Measurements from ENCODE around the gene SMCP.

The SMCP gene

DNA sequence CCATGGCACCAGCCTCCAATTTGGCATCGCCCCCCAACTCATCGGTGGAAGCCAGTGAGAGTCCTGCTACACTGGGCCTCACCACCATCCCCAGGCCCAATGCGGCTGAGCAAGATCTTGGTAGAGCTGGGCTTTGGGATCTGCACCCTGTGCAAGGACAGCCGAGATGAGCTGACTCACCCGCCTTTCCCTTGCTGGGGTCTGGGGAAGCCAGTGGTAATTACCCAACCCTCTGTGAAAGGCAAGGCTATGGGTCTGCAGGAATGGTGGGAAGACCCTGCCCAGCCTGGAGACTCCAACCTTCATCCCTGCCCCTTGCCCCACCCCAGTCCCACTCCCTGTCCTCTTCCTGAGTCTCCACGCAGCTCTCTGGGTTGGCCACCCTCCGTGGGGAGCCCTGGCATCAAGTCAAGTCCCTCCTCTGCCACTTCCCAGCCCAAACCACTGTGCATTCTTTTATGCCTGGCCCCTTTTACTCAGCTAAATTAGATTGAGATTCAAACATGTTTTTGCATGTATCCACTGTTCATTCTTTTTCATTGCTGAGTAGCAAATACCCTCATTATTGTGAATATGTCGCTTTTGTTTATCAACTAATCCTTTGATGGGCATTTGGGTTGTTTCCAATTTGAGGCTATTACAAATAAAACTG, 8.8 kb downstream of the SMCP start:
- no peaks in the 10 kb centered on the region for H3K9me2 ChIP-seq (replicated peaks; ENCODE audit: low read depth, low read length)
- no peaks in the 10 kb centered on the region for H3K4me1 ChIP-seq (ENCODE audit: insufficient read depth, low read length, poor library complexity, severe bottlenecking)
- H3K27me3 ChIP-seq (ENCODE audit: insufficient read depth, low read length, poor library complexity, severe bottlenecking) = no peaks in the 10 kb centered on the region
- no peaks in the 10 kb centered on the region for H3K79me2 ChIP-seq (ENCODE audit: insufficient read depth, low read length)
- no peak overlapping the region for H3K4me2 ChIP-seq (ENCODE audit: low read depth, low read length, poor library complexity, severe bottlenecking)
- no peaks in the 10 kb centered on the region for H3F3A ChIP-seq (ENCODE audit: low read depth)
- H3K4me3 ChIP-seq (ENCODE audit: low read length, poor library complexity, severe bottlenecking) = no peak overlapping the region
- no peaks in the 10 kb centered on the region for H3K36me3 ChIP-seq (ENCODE audit: insufficient read depth, low read length)
- no peak overlapping the region for H2AFZ ChIP-seq (ENCODE audit: low read length)
- H3K9me3 ChIP-seq (ENCODE audit: insufficient read depth, low read depth, low read length) = no peaks in the 10 kb centered on the region
- no peak overlapping the region for H3K9ac ChIP-seq (ENCODE audit: low read depth, low read length, poor library complexity, severe bottlenecking)
- H4K20me1 ChIP-seq (ENCODE audit: insufficient read depth, low read length, poor library complexity, severe bottlenecking) = no peaks in the 10 kb centered on the region
- TF ChIP-seq, protein P1, sequence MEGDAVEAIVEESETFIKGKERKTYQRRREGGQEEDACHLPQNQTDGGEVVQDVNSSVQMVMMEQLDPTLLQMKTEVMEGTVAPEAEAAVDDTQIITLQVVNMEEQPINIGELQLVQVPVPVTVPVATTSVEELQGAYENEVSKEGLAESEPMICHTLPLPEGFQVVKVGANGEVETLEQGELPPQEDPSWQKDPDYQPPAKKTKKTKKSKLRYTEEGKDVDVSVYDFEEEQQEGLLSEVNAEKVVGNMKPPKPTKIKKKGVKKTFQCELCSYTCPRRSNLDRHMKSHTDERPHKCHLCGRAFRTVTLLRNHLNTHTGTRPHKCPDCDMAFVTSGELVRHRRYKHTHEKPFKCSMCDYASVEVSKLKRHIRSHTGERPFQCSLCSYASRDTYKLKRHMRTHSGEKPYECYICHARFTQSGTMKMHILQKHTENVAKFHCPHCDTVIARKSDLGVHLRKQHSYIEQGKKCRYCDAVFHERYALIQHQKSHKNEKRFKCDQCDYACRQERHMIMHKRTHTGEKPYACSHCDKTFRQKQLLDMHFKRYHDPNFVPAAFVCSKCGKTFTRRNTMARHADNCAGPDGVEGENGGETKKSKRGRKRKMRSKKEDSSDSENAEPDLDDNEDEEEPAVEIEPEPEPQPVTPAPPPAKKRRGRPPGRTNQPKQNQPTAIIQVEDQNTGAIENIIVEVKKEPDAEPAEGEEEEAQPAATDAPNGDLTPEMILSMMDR (conservative IDR thresholded peaks at IDR 0.05; ENCODE audit: low read length) = no peak
- TF ChIP-seq EZH2phosphoT487 (IDR thresholded peaks at IDR 0.05; ENCODE audit: borderline replicate concordance) = no peak

DNA sequence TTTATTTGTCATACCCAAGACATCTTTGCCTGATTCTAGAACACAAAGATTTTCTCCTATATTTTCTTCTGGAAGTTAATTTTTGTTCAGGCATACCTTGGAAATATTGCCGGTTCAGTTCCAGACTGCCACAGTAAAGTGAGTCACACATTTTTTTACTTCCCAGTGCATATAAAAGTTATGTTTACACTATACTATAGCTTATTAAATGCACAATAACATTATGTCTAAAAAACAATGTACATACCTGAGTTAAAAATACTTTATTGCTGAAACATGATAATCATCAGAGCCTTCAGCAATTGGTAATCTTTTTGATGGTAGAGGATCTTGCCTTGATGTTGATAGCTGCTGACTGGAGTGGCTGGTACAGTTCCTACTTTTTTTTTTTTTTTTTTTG, 10.0 kb downstream of the SMCP start:
- Histone ChIP-seq H3K79me2 (ENCODE audit: insufficient read depth, low read length) (no peaks in the 10 kb centered on the region), H3K4me1 (ENCODE audit: insufficient read depth, low read length, poor library complexity, severe bottlenecking) (no peaks in the 10 kb centered on the region), H3K27me3 (ENCODE audit: insufficient read depth, low read length, poor library complexity, severe bottlenecking) (no peaks in the 10 kb centered on the region), H3K9me3 (ENCODE audit: insufficient read depth, low read depth, low read length) (no peaks in the 10 kb centered on the region), H3K4me3 (ENCODE audit: low read length, poor library complexity, severe bottlenecking) (no peak overlapping the region), H2AFZ (ENCODE audit: low read length) (no peak overlapping the region), H4K20me1 (ENCODE audit: insufficient read depth, low read length, poor library complexity, severe bottlenecking) (no peaks in the 10 kb centered on the region), H3K9me2 (replicated peaks; ENCODE audit: low read depth, low read length) (no peaks in the 10 kb centered on the region), H3K36me3 (ENCODE audit: insufficient read depth, low read length) (no peaks in the 10 kb centered on the region), H3K4me2 (ENCODE audit: low read depth, low read length, poor library complexity, severe bottlenecking) (no peak overlapping the region), H3K9ac (ENCODE audit: low read depth, low read length, poor library complexity, severe bottlenecking) (no peak overlapping the region), H3F3A (ENCODE audit: low read depth) (no peaks in the 10 kb centered on the region)
- TF ChIP-seq, protein P1 (conservative IDR thresholded peaks at IDR 0.05; ENCODE audit: low read length) = no peak
- TF ChIP-seq EZH2phosphoT487 (IDR thresholded peaks at IDR 0.05; ENCODE audit: borderline replicate concordance) = no peak

DNA sequence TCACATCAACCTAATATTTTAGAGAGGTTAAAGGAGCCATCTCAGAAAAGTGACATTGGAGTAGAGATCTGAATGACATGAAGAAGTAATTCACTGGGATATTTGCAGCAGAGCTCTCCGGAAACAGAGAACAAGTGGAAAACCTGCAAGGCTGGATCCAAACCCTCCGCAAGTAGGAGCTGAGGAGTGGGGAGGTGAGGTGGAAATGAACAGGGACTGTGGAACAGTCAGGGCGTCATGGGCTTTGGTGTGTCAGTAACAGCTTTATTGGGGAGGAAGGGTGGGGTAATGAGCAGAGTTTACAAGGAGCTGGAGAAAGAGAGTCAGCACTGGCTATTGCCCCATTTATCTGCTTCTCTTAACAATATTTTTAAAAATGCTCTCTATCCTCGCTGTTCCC, 20.9 kb downstream of the SMCP start:
- TF ChIP-seq EZH2phosphoT487 (IDR thresholded peaks at IDR 0.05; ENCODE audit: borderline replicate concordance) = no peak
- TF ChIP-seq, protein P1 (conservative IDR thresholded peaks at IDR 0.05; ENCODE audit: low read length) = no peak
- no peaks in the 10 kb centered on the region for H3K9me3 ChIP-seq (ENCODE audit: insufficient read depth, low read depth, low read length)

More for the DNA sequence above, 20.9 kb downstream of the SMCP start:
- Histone ChIP-seq H3K27me3 (ENCODE audit: insufficient read depth, low read length, poor library complexity, severe bottlenecking) (no peaks in the 10 kb centered on the region), H3K4me2 (ENCODE audit: low read depth, low read length, poor library complexity, severe bottlenecking) (no peak overlapping the region), H3K79me2 (ENCODE audit: insufficient read depth, low read length) (no peaks in the 10 kb centered on the region), H3K36me3 (ENCODE audit: insufficient read depth, low read length) (no peaks in the 10 kb centered on the region), H4K20me1 (ENCODE audit: insufficient read depth, low read length, poor library complexity, severe bottlenecking) (no peaks in the 10 kb centered on the region), H3F3A (ENCODE audit: low read depth) (no peaks in the 10 kb centered on the region), H3K9ac (ENCODE audit: low read depth, low read length, poor library complexity, severe bottlenecking) (no peak overlapping the region), H2AFZ (ENCODE audit: low read length) (no peak overlapping the region), H3K4me1 (ENCODE audit: insufficient read depth, low read length, poor library complexity, severe bottlenecking) (no peaks in the 10 kb centered on the region), H3K9me2 (replicated peaks; ENCODE audit: low read depth, low read length) (no peaks in the 10 kb centered on the region), H3K4me3 (ENCODE audit: low read length, poor library complexity, severe bottlenecking) (no peak overlapping the region)
